Measurements from ENCODE around the gene SYCN. TPM values are rescaled to one million over a fixed set of nuclear protein-coding genes. Genes with fewer than 3 reads are reported as not detected.

SYCN gene
- total and polyA plus RNA-seq, 9 donors, result 1.2 to 2.4 TPM; not detected in 7

- Histone ChIP-seq H3K9me3 (no peaks in the 10 kb centered on the region), H3K27ac (no peak overlapping the region), H3K36me3 (no peaks in the 10 kb centered on the region), H3K4me3 (no peak overlapping the region), H3K27me3 (no peaks in the 10 kb centered on the region), H3K4me1 (ENCODE audit: insufficient read depth) (peaks cover 4% of the 10 kb centered on the region)
- intact Hi-C loops (cut with DNase I), result no loop called here
- WGBS, 3 donors, result 20 to 30% (median 20%) methylated on average over 7 of the region's 7 CpGs
- DNase-seq, result no peak
- TF ChIP-seq POLR2A (IDR thresholded peaks at IDR 0.05) (no peak), EP300 (IDR thresholded peaks at IDR 0.05) (no peak), CTCF (IDR thresholded peaks at IDR 0.05) (no peak)
These were observed 7.7 kb downstream of the SYCN start for GRCh38 chr19:39196320-39196719.

GRCh38 chr19:39195755-39196154, 8.3 kb downstream of the SYCN start:
- H3K4me3 ChIP-seq, result no peak overlapping the region
- 51 to 65% (median 64%) methylated on average over 9 of the region's 9 CpGs for WGBS, 3 donors
- peaks cover 4% of the 10 kb centered on the region for H3K4me1 ChIP-seq (ENCODE audit: insufficient read depth)
- no peaks in the 10 kb centered on the region for H3K27me3 ChIP-seq
- no peak for DNase-seq
- TF ChIP-seq POLR2A (IDR thresholded peaks at IDR 0.05) (no peak), EP300 (IDR thresholded peaks at IDR 0.05) (no peak), CTCF (IDR thresholded peaks at IDR 0.05) (no peak)
- no peaks in the 10 kb centered on the region for H3K36me3 ChIP-seq
- no peaks in the 10 kb centered on the region for H3K9me3 ChIP-seq
- intact Hi-C loops (cut with DNase I), result no loop called here
- no peak overlapping the region for H3K27ac ChIP-seq

GRCh38 chr19:39194832-39195542, 9.1 kb downstream of the SYCN start:
- TF ChIP-seq EP300 (IDR thresholded peaks at IDR 0.05), result no peak
- no peak for TF ChIP-seq POLR2A (IDR thresholded peaks at IDR 0.05)
- TF ChIP-seq CTCF (IDR thresholded peaks at IDR 0.05), result no peak
- Histone ChIP-seq H3K36me3 (no peaks in the 10 kb centered on the region), H3K4me3 (no peak overlapping the region), H3K9me3 (no peaks in the 10 kb centered on the region), H3K27ac (no peak overlapping the region), H3K27me3 (no peaks in the 10 kb centered on the region), H3K4me1 (ENCODE audit: insufficient read depth) (peaks cover 4% of the 10 kb centered on the region)
- intact Hi-C loops (cut with DNase I), result no loop called here
- 47 to 48% (median 47%) methylated on average over 9 of the region's 9 CpGs for whole genome bisulfite sequencing, 3 donors
- DNase-seq, result no peak

GRCh38 chr19:39193803-39194202, 10.3 kb downstream of the SYCN start:
- no peaks in the 10 kb centered on the region for H3K9me3 ChIP-seq
- intact Hi-C loops (cut with DNase I), result no loop called here
- no peaks in the 10 kb centered on the region for H3K27me3 ChIP-seq
- H3K27ac ChIP-seq, result no peak overlapping the region
- 26 to 34% (median 33%) methylated on average over 8 of the region's 8 CpGs for WGBS, 3 donors
- no peaks in the 10 kb centered on the region for H3K36me3 ChIP-seq
- no peak overlapping the region for H3K4me3 ChIP-seq
- DNase-seq, result no peak
- no peak for TF ChIP-seq CTCF (IDR thresholded peaks at IDR 0.05)
- TF ChIP-seq POLR2A (IDR thresholded peaks at IDR 0.05), result no peak
- no peak for TF ChIP-seq EP300 (IDR thresholded peaks at IDR 0.05)
- H3K4me1 ChIP-seq (ENCODE audit: insufficient read depth), result peaks cover 4% of the 10 kb centered on the region

Data from ovary (tissue), 9 donors.